ENCODE results near the gene MAGEF1. TPM values are rescaled to one million over a fixed set of nuclear protein-coding genes. Genes with fewer than 3 reads are reported as not detected.

The MAGEF1 gene
- total and polyA plus RNA-seq, 2 experiments from 2014 or later, result 66.5 to 88.7 TPM

DNA sequence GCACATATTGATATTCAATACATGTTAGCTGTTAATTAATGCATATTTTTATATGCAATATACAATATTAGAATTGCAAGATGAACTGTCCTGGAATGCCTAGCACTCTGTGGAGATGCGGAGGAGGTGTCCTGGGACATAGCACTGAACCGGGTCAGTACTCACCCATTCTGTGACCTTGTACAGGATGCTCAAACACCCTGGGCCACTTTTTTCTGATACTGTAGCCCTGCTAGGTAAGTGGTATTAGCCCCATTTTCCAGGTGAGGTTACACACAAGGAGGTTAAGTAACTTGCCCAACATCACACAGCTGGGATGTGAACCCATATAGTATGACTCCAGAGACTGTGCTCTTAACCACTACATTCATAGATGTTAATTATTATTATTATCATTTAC is 1.7 kb upstream of the MAGEF1 start:
- peaks cover 44% of the 10 kb centered on the region for H3K4me1 Mint-ChIP-seq

More for the DNA sequence above, 1.7 kb upstream of the MAGEF1 start:
- H2AFZ ChIP-seq, result no peak overlapping the region
- no peaks in the 10 kb centered on the region; the same call in 1 of the 2 replicates for H4K20me1 ChIP-seq (replicated peaks; ENCODE audit: insufficient read depth)
- Mint-ChIP-seq H3K27ac (no peak overlapping the region), H3K27me3 (ENCODE audit: insufficient read depth, low read depth, poor library complexity) (peaks cover 8% of the 10 kb centered on the region), H3K4me3 (no peak overlapping the region), H3K36me3 (ENCODE audit: low read depth) (peaks cover 21% of the 10 kb centered on the region), H3K9me3 (peaks cover 7% of the 10 kb centered on the region; the same call in 2 of the 3 replicates)
- H3K4me1 ChIP-seq (ENCODE audit: insufficient read depth), result peaks cover 42% of the 10 kb centered on the region
- H3K4me3 ChIP-seq, result no peak overlapping the region
- no peak for ATAC-seq
- no peak for TF ChIP-seq ZNF462 (CRISPR knock-in tag; IDR thresholded peaks at IDR 0.05)
- no peak for TF ChIP-seq POLR2AphosphoS5 (IDR thresholded peaks at IDR 0.05; ENCODE audit: low read depth)
- no peak for TF ChIP-seq EZH2phosphoT487 (IDR thresholded peaks at IDR 0.05; ENCODE audit: unreplicated experiment)
- TF ChIP-seq NANOG (IDR thresholded peaks at IDR 0.05; ENCODE audit: borderline replicate concordance), result no peak
- no peak for TF ChIP-seq JUNB (IDR thresholded peaks at IDR 0.05; ENCODE audit: unreplicated experiment)
- TF ChIP-seq STAT1 (IDR thresholded peaks at IDR 0.05; ENCODE audit: unreplicated experiment), result no peak
- TF ChIP-seq, protein P1, sequence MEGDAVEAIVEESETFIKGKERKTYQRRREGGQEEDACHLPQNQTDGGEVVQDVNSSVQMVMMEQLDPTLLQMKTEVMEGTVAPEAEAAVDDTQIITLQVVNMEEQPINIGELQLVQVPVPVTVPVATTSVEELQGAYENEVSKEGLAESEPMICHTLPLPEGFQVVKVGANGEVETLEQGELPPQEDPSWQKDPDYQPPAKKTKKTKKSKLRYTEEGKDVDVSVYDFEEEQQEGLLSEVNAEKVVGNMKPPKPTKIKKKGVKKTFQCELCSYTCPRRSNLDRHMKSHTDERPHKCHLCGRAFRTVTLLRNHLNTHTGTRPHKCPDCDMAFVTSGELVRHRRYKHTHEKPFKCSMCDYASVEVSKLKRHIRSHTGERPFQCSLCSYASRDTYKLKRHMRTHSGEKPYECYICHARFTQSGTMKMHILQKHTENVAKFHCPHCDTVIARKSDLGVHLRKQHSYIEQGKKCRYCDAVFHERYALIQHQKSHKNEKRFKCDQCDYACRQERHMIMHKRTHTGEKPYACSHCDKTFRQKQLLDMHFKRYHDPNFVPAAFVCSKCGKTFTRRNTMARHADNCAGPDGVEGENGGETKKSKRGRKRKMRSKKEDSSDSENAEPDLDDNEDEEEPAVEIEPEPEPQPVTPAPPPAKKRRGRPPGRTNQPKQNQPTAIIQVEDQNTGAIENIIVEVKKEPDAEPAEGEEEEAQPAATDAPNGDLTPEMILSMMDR (conservative IDR thresholded peaks at IDR 0.05; ENCODE audit: low read depth in 2 of 2), result no peak
- TF ChIP-seq, protein P2, sequence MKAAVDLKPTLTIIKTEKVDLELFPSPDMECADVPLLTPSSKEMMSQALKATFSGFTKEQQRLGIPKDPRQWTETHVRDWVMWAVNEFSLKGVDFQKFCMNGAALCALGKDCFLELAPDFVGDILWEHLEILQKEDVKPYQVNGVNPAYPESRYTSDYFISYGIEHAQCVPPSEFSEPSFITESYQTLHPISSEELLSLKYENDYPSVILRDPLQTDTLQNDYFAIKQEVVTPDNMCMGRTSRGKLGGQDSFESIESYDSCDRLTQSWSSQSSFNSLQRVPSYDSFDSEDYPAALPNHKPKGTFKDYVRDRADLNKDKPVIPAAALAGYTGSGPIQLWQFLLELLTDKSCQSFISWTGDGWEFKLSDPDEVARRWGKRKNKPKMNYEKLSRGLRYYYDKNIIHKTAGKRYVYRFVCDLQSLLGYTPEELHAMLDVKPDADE (IDR thresholded peaks at IDR 0.05), result no peak
- TF ChIP-seq, protein P3, sequence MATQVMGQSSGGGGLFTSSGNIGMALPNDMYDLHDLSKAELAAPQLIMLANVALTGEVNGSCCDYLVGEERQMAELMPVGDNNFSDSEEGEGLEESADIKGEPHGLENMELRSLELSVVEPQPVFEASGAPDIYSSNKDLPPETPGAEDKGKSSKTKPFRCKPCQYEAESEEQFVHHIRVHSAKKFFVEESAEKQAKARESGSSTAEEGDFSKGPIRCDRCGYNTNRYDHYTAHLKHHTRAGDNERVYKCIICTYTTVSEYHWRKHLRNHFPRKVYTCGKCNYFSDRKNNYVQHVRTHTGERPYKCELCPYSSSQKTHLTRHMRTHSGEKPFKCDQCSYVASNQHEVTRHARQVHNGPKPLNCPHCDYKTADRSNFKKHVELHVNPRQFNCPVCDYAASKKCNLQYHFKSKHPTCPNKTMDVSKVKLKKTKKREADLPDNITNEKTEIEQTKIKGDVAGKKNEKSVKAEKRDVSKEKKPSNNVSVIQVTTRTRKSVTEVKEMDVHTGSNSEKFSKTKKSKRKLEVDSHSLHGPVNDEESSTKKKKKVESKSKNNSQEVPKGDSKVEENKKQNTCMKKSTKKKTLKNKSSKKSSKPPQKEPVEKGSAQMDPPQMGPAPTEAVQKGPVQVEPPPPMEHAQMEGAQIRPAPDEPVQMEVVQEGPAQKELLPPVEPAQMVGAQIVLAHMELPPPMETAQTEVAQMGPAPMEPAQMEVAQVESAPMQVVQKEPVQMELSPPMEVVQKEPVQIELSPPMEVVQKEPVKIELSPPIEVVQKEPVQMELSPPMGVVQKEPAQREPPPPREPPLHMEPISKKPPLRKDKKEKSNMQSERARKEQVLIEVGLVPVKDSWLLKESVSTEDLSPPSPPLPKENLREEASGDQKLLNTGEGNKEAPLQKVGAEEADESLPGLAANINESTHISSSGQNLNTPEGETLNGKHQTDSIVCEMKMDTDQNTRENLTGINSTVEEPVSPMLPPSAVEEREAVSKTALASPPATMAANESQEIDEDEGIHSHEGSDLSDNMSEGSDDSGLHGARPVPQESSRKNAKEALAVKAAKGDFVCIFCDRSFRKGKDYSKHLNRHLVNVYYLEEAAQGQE (IDR thresholded peaks at IDR 0.05; ENCODE audit: unreplicated experiment), result no peak
- TF ChIP-seq EZH2 (IDR thresholded peaks at IDR 0.05; ENCODE audit: low read depth, unreplicated experiment), result no peak
- no peak for TF ChIP-seq ZNF114 (CRISPR knock-in tag; IDR thresholded peaks at IDR 0.05)
- no peak for TF ChIP-seq CREB1 (CRISPR knock-in tag; IDR thresholded peaks at IDR 0.05; ENCODE audit: low read depth)
- no peak for TF ChIP-seq ZNF331 (CRISPR knock-in tag; IDR thresholded peaks at IDR 0.05; ENCODE audit: low read depth)
- H3K27me3 ChIP-seq (ENCODE audit: insufficient read depth), result no peaks in the 10 kb centered on the region
- DNase-seq (ENCODE audit: low spot score), result no peak
- H3K36me3 ChIP-seq (ENCODE audit: insufficient read depth), result no peaks in the 10 kb centered on the region
- H3K4me2 ChIP-seq, result no peak overlapping the region
- no peaks in the 10 kb centered on the region for H3K9me2 ChIP-seq (ENCODE audit: insufficient read depth)
- H3K27ac ChIP-seq (ENCODE audit: low read depth), result no peak overlapping the region
- peaks cover 22% of the 10 kb centered on the region for H3K79me2 ChIP-seq (replicated peaks; ENCODE audit: insufficient read depth)
- H3F3A ChIP-seq (replicated peaks; ENCODE audit: low read depth), result 0 out of 2 replicates have a peak, but pooled peaks cover 4% of the 10 kb centered on the region
